Retinal pigment epithelial cell (primary cell): ENCODE results near the gene CST8.

Source experiments
- DNase-seq: peaks from one replicate; pipeline ENCODE4 v3.0.0-alpha.2; 2010; ENCODE audit warnings: low read depth
- H3K4me3 ChIP-seq: 2 replicates; pipeline ENCODE4 v1.5.1; 2011; ENCODE audit warnings: mild to moderate bottlenecking, low read length, control low read depth, moderate library complexity
- CTCF ChIP-seq: conservative IDR thresholded peaks from 2 replicates; pipeline ENCODE4 v1.5.1; 2011; ENCODE audit warnings: low read depth, low read length, control low read depth, inconsistent platforms

The CST8 gene

GRCh38 chr20:23476015-23476754, 14.7 kb upstream of the CST8 start:
- no peak for DNase-seq
- TF ChIP-seq CTCF = no peak
- no peak overlapping the region for H3K4me3 ChIP-seq

GRCh38 chr20:23477223-23477622, 13.7 kb upstream of the CST8 start:
- DNase-seq = no peak
- H3K4me3 ChIP-seq = no peak overlapping the region
- TF ChIP-seq CTCF = no peak

GRCh38 chr20:23479043-23479442, 11.9 kb upstream of the CST8 start:
- no peak for TF ChIP-seq CTCF
- DNase-seq = no peak

GRCh38 chr20:23482138-23482537, 8.8 kb upstream of the CST8 start:
- no peak for DNase-seq
- H3K4me3 ChIP-seq = no peak overlapping the region
- TF ChIP-seq CTCF = no peak

More at GRCh38 chr20:23479043-23479442, 11.9 kb upstream of the CST8 start:
- H3K4me3 ChIP-seq = no peak overlapping the region

- no peak for TF ChIP-seq CTCF
- DNase-seq = no peak
- H3K4me3 ChIP-seq = no peak overlapping the region
These were observed 6.8 kb upstream of the CST8 start for GRCh38 chr20:23484081-23484480.

- TF ChIP-seq CTCF = no peak
- no peak overlapping the region for H3K4me3 ChIP-seq
- no peak for DNase-seq
These were observed 2.4 kb upstream of the CST8 start for GRCh38 chr20:23488470-23488869.

GRCh38 chr20:23488996-23489395, 1.9 kb upstream of the CST8 start:
- no peak for DNase-seq

More at GRCh38 chr20:23488996-23489395, 1.9 kb upstream of the CST8 start:
- no peak overlapping the region for H3K4me3 ChIP-seq
- TF ChIP-seq CTCF = no peak
